Right atrium auricular region (tissue), 2 donors: ENCODE results near the gene C8G. TPM values are rescaled to one million over a fixed set of nuclear protein-coding genes. Genes with fewer than 3 reads are reported as not detected.
A peak's percentile ranks its signal among the peaks of the same experiment; 100 is the strongest.

Source experiments
- DNase-seq: peaks from one replicate; pipeline ENCODE4 v3.0.0-alpha.2; 2019; ENCODE audit warnings: low spot score
- H3K27ac ChIP-seq, 2 donors: fragments of 200-600 bp; sonication (generic); 1 replicate in 1 of 2; 2 replicates in 1 of 2; pipeline ENCODE4 v1.5.1; 2016 to 2019
- H3K27me3 ChIP-seq, 2 donors: fragments of 200-600 bp; sonication (generic); one replicate each; pipeline versions ENCODE4 v1.5.1 to v1.6.0; 2017 to 2019
- H3K36me3 ChIP-seq: fragments of 200-600 bp; sonication (generic); one replicate; pipeline ENCODE4 v1.5.1; 2016
- H3K4me1 ChIP-seq, 2 donors: fragments of 200-600 bp; sonication (generic); one replicate each; pipeline versions ENCODE4 v1.5.1 to v1.6.0; 2017 to 2019
- H3K4me3 ChIP-seq, 2 donors: fragments of 200-600 bp; sonication (generic); 1 replicate in 1 of 2; 2 replicates in 1 of 2; pipeline ENCODE4 v1.5.1; 2017 to 2019; ENCODE audit warnings: mild to moderate bottlenecking in 1 of 2, moderate library complexity in 1 of 2
- H3K9me3 ChIP-seq, 2 donors: fragments of 200-600 bp; sonication (generic); one replicate each; pipeline ENCODE4 v1.5.1; 2019
- CTCF ChIP-seq, 2 donors: fragments of 200-600 bp; sonication (generic); IDR thresholded peaks; one replicate each; pipeline ENCODE4 v1.5.1; 2019; ENCODE audit warnings: antibody characterized with exemption in 2 of 2
- total RNA-seq, 2 donors: library from RNA; depleted of rRNA; stranded (reverse); fragments of >200 nt; gene quantifications; one replicate each; pipeline ENCODE4 v1.1.0, GENCODE V29; 2016

Gene C8G
- total RNA-seq, 2 donors from 2014 or later = not detected

GRCh38 chr9:136951541-136952320 lies 6.7 kb downstream of the C8G start, which contains the start of gene LCN12:
Gene LCN12, plus strand, starts transcription at chr9:136952273. Its CDS starts 55 bp downstream, at chr9:136952328.
- no peak for TF ChIP-seq CTCF (IDR thresholded peaks at IDR 0.05)
- no peaks in the 10 kb centered on the region for H3K9me3 ChIP-seq
- peak within 1 kb of the TSS in 1 of 2 donors; percentile 2 for H3K4me3 ChIP-seq
- peak within 1 kb of the TSS; percentile 85 to 98 for H3K27ac ChIP-seq
- no peaks in the 10 kb centered on the region for H3K27me3 ChIP-seq
- no peak for DNase-seq
- H3K36me3 ChIP-seq = no peaks in the 10 kb centered on the region
- H3K4me1 ChIP-seq = peaks cover 0 to 60% of the 10 kb centered on the region in 2 donors

- peak overlapping the region in 1 of 2 donors; percentile 2 for H3K4me3 ChIP-seq
- H3K36me3 ChIP-seq = no peaks in the 10 kb centered on the region
- peak overlapping the region; percentile 85 to 98 for H3K27ac ChIP-seq
- no peaks in the 10 kb centered on the region for H3K9me3 ChIP-seq
- peaks cover 0 to 54% of the 10 kb centered on the region in 2 donors for H3K4me1 ChIP-seq
- TF ChIP-seq CTCF (IDR thresholded peaks at IDR 0.05) = no peak
- DNase-seq = no peak
- no peaks in the 10 kb centered on the region for H3K27me3 ChIP-seq
These were observed 7.3 kb downstream of the C8G start for GRCh38 chr9:136952321-136952850.

GRCh38 chr9:136952876-136953770 lies 8.1 kb downstream of the C8G start:
- peaks cover 0 to 47% of the 10 kb centered on the region in 2 donors for H3K4me1 ChIP-seq
- DNase-seq = no peak
- no peak for TF ChIP-seq CTCF (IDR thresholded peaks at IDR 0.05)
- no peaks in the 10 kb centered on the region for H3K27me3 ChIP-seq
- no peaks in the 10 kb centered on the region for H3K9me3 ChIP-seq
- peak overlapping the region in 1 of 2 donors; percentile 2 for H3K4me3 ChIP-seq
- H3K27ac ChIP-seq = peak overlapping the region; percentile 85 to 98
- H3K36me3 ChIP-seq = no peaks in the 10 kb centered on the region

GRCh38 chr9:136953771-136954269 lies 8.8 kb downstream of the C8G start:
- Histone ChIP-seq H3K4me3 (no peak overlapping the region), H3K4me1 (peaks cover 0 to 40% of the 10 kb centered on the region in 2 donors), H3K27ac (peak overlapping the region in 1 of 2 donors; percentile 98), H3K27me3 (no peaks in the 10 kb centered on the region), H3K36me3 (no peaks in the 10 kb centered on the region), H3K9me3 (no peaks in the 10 kb centered on the region)
- TF ChIP-seq CTCF (IDR thresholded peaks at IDR 0.05) = no peak
- DNase-seq = no peak

- Histone ChIP-seq H3K27me3 (no peaks in the 10 kb centered on the region), H3K9me3 (no peaks in the 10 kb centered on the region), H3K4me1 (peaks cover 0 to 33% of the 10 kb centered on the region in 2 donors), H3K4me3 (no peak overlapping the region), H3K27ac (no peak overlapping the region), H3K36me3 (no peaks in the 10 kb centered on the region)
- DNase-seq = no peak
- no peak for TF ChIP-seq CTCF (IDR thresholded peaks at IDR 0.05)
These were observed 9.4 kb downstream of the C8G start for GRCh38 chr9:136954270-136955083.
